PC-3 (cell line): ENCODE measurements around the gene SLC1A5. TPM values are rescaled to one million over a fixed set of nuclear protein-coding genes. Genes with fewer than 3 reads are reported as not detected.

ENCODE experiments used
- ATAC-seq: fragments of 200-7000 bp; cut with Tn5 transposase; 2 replicates; pipeline ENCODE4 v1.9.1; 2020; ENCODE audit warnings: mild to moderate bottlenecking, moderate library complexity
- BruUV-seq: library from RNA; stranded (reverse); fragments of 400-500 nt; replicated peaks from 2 replicates; lab custom pipeline; 2021; lab: Mats Ljungman, UMichigan
- CTCF ChIA-PET: fragments of 300-600 bp; sonication (Branson Sonifier 250); formaldehyde crosslinking; loops from one replicate; lab custom pipeline; 2022; ENCODE audit warnings: antibody characterized with exemption; lab: Charles Lee
- POLR2A ChIA-PET: fragments of 300-600 bp; sonication (Branson Sonifier 250); formaldehyde crosslinking; loops from one replicate; lab custom pipeline; 2022; ENCODE audit warnings: antibody characterized with exemption; ENCODE audit not compliant: unreplicated experiment; lab: Charles Lee
- DNase-seq: peaks from one replicate; pipeline ENCODE4 v3.0.0-alpha.2; 2015
- H2AFZ ChIP-seq: fragments of 300-600 bp; sonication (generic); 2 replicates; pipeline ENCODE4 v1.6.0; 2016; ENCODE audit warnings: antibody characterized with exemption, low read length
- H3F3A ChIP-seq: fragments of 300-600 bp; sonication (generic); one replicate; pipeline ENCODE4 v1.6.0; 2017; ENCODE audit warnings: antibody characterized with exemption, low read length, control low read depth, mild to moderate bottlenecking; ENCODE audit not compliant: unreplicated experiment
- H3K27ac ChIP-seq: fragments of 300-600 bp; sonication (generic); 2 replicates; pipeline ENCODE4 v1.5.1; 2016; ENCODE audit warnings: mild to moderate bottlenecking, low read length
- H3K27me3 ChIP-seq: fragments of 300-600 bp; sonication (generic); 2 replicates; pipeline ENCODE4 v1.6.1; 2016; ENCODE audit warnings: low read length, mixed read lengths
- H3K36me3 ChIP-seq: fragments of 300-600 bp; sonication (generic); 2 replicates; pipeline ENCODE4 v1.6.1; 2016; ENCODE audit warnings: low read depth, mixed run types, low read length, mixed read lengths
- H3K4me1 ChIP-seq: fragments of 300-600 bp; sonication (generic); 2 replicates; pipeline ENCODE4 v1.5.1; 2016; ENCODE audit warnings: low read length; ENCODE audit not compliant: insufficient read depth
- H3K4me2 ChIP-seq: fragments of 300-600 bp; sonication (generic); 2 replicates; pipeline ENCODE4 v1.6.0; 2016; ENCODE audit warnings: low read length
- H3K4me3 ChIP-seq: fragments of 300-600 bp; sonication (generic); 2 replicates; pipeline ENCODE4 v1.5.1; 2016; ENCODE audit warnings: mild to moderate bottlenecking, low read length, mixed read lengths
- H3K79me2 ChIP-seq: fragments of 300-600 bp; sonication (generic); 2 replicates; pipeline ENCODE4 v1.6.1; 2017; ENCODE audit warnings: low read length, mixed read lengths
- H3K9ac ChIP-seq: fragments of 300-600 bp; sonication (generic); 2 replicates; pipeline ENCODE4 v1.6.0; 2016; ENCODE audit warnings: mild to moderate bottlenecking, low read length
- H3K9me2 ChIP-seq: fragments of 300-600 bp; sonication (generic); replicated peaks from 2 replicates; pipeline ENCODE4 v1.6.1; 2016; ENCODE audit warnings: mixed run types, low read length, mixed read lengths
- H3K9me3 ChIP-seq: fragments of 300-600 bp; sonication (generic); 2 replicates; pipeline ENCODE4 v1.6.1; 2016; ENCODE audit warnings: low read length, mixed read lengths
- H4K20me1 ChIP-seq: fragments of 300-600 bp; sonication (generic); 2 replicates; pipeline ENCODE4 v1.6.1; 2016; ENCODE audit warnings: low read length, mixed read lengths
- CTCF ChIP-seq: fragments of 300-600 bp; sonication (generic); conservative IDR thresholded peaks from 2 replicates; pipeline ENCODE4 v1.5.1; 2017; ENCODE audit warnings: antibody characterized with exemption, low read depth, mild to moderate bottlenecking, low read length
- EZH2 ChIP-seq: fragments of 300-600 bp; sonication (generic); IDR thresholded peaks from one replicate; pipeline ENCODE4 v1.6.1; 2017; ENCODE audit warnings: antibody characterized with exemption, mild to moderate bottlenecking, low read length; ENCODE audit not compliant: unreplicated experiment
- EZH2phosphoT487 ChIP-seq: fragments of 300-600 bp; sonication (generic); IDR thresholded peaks from 2 replicates; pipeline ENCODE4 v1.6.1; 2018; ENCODE audit warnings: mild to moderate bottlenecking, antibody characterized with exemption, low read length, borderline replicate concordance
- intact Hi-C: fragments of 100-400 bp; cut with micrococcal nuclease; formaldehyde crosslinking; loops from 2 replicates; pipeline ENCODE4 v1.9.0; 2023
- total RNA-seq: library from RNA; depleted of rRNA; stranded (reverse); fragments of >200 nt; gene quantifications from 2 replicates; pipeline ENCODE4 v1.2.3, GENCODE V29; 2014

Gene SLC1A5
- total RNA-seq, 1 experiment from 2014 or later, result 97.4 TPM

- TF ChIP-seq CTCF (no peak), EZH2phosphoT487 (no peak), EZH2 (no peak)
- ChIA-PET CTCF (no interaction called here), POLR2A (no interaction called here)
- peaks cover 17% of the 10 kb centered on the region for H3K36me3 ChIP-seq
- H3K9me3 ChIP-seq, result no peaks in the 10 kb centered on the region
- H3K4me2 ChIP-seq, result no peak overlapping the region
- no peaks in the 10 kb centered on the region for H3K4me1 ChIP-seq
- no peaks in the 10 kb centered on the region for H3K27me3 ChIP-seq
- no peak overlapping the region for H3K27ac ChIP-seq
- no peak overlapping the region for H3K4me3 ChIP-seq
- no peaks in the 10 kb centered on the region for H3K9me2 ChIP-seq
- H3F3A ChIP-seq, result no peaks in the 10 kb centered on the region
- BruUV-seq, result no TSS peak
- no peaks in the 10 kb centered on the region for H4K20me1 ChIP-seq
- no peak overlapping the region for H2AFZ ChIP-seq
- ATAC-seq, result no peak
- H3K9ac ChIP-seq, result no peak overlapping the region
- DNase-seq, result no peak
- intact Hi-C loops, result no loop called here
- H3K79me2 ChIP-seq, result no peaks in the 10 kb centered on the region; the same call in 1 of the 2 replicates
Observed at GRCh38 chr19:46776927-46777911, 11.2 kb downstream of the SLC1A5 start.

- Histone ChIP-seq H3K9me3 (no peaks in the 10 kb centered on the region), H3K79me2 (no peaks in the 10 kb centered on the region), H3K9me2 (no peaks in the 10 kb centered on the region), H3K4me3 (no peak overlapping the region), H3K4me2 (no peak overlapping the region), H3K27ac (no peak overlapping the region), H4K20me1 (no peaks in the 10 kb centered on the region), H3K4me1 (no peaks in the 10 kb centered on the region), H3K9ac (no peak overlapping the region), H2AFZ (no peak overlapping the region), H3K36me3 (peaks cover 14% of the 10 kb centered on the region), H3F3A (no peaks in the 10 kb centered on the region), H3K27me3 (no peaks in the 10 kb centered on the region)
- intact Hi-C loops, result no loop called here
- BruUV-seq, result no TSS peak
- ATAC-seq, result no peak
- ChIA-PET POLR2A (no interaction called here), CTCF (no interaction called here)
- TF ChIP-seq CTCF, result no peak
- no peak for TF ChIP-seq EZH2phosphoT487
- no peak for TF ChIP-seq EZH2
- no peak for DNase-seq
Observed at GRCh38 chr19:46775642-46776258, 12.6 kb downstream of the SLC1A5 start.

GRCh38 chr19:46773018-46773399, 15.4 kb downstream of the SLC1A5 start:
- Histone ChIP-seq H3K9me3 (no peaks in the 10 kb centered on the region), H3K4me2 (no peak overlapping the region), H3K9me2 (no peaks in the 10 kb centered on the region), H3K4me3 (no peak overlapping the region), H2AFZ (no peak overlapping the region), H3K36me3 (peaks cover 14% of the 10 kb centered on the region), H4K20me1 (no peaks in the 10 kb centered on the region), H3K27me3 (no peaks in the 10 kb centered on the region), H3K4me1 (no peaks in the 10 kb centered on the region), H3K79me2 (no peaks in the 10 kb centered on the region), H3F3A (no peaks in the 10 kb centered on the region), H3K27ac (no peak overlapping the region), H3K9ac (no peak overlapping the region)
- intact Hi-C loops, result no loop called here
- TF ChIP-seq EZH2, result no peak
- TF ChIP-seq CTCF, result no peak
- no peak for TF ChIP-seq EZH2phosphoT487
- DNase-seq, result no peak
- POLR2A ChIA-PET, result no interaction called here
- CTCF ChIA-PET, result no interaction called here
- BruUV-seq, result no TSS peak
- no peak for ATAC-seq
